Activated T-cell treated with anti-CD3 and anti-CD28 coated beads, Interleukin-2, amount 50 U/mL, for 24 hours (primary cell): ENCODE measurements around the gene MFNG.

Source experiments
- DNase-seq: peaks from one replicate; pipeline ENCODE4 v3.0.0-alpha.2; 2020
- H3K27ac Mint-ChIP-seq: 2 replicates; pipeline ENCODE4 v1.8.0; 2020; ENCODE audit warnings: mild to moderate bottlenecking, mixed read lengths
- H3K27me3 Mint-ChIP-seq: 2 replicates; pipeline ENCODE4 v1.8.0; 2020; ENCODE audit warnings: mixed read lengths
- H3K36me3 Mint-ChIP-seq: 2 replicates; pipeline ENCODE4 v1.8.0; 2020; ENCODE audit warnings: low read depth, mixed read lengths
- H3K4me1 Mint-ChIP-seq: 2 replicates; pipeline ENCODE4 v1.8.0; 2020; ENCODE audit warnings: low read depth, mixed read lengths
- H3K4me3 Mint-ChIP-seq: 2 replicates; pipeline ENCODE4 v1.8.0; 2020; ENCODE audit warnings: mild to moderate bottlenecking, moderate library complexity, mixed read lengths
- H3K9me3 Mint-ChIP-seq: 2 replicates; pipeline ENCODE4 v1.8.0; 2020; ENCODE audit warnings: mixed read lengths

MFNG gene

DNA sequence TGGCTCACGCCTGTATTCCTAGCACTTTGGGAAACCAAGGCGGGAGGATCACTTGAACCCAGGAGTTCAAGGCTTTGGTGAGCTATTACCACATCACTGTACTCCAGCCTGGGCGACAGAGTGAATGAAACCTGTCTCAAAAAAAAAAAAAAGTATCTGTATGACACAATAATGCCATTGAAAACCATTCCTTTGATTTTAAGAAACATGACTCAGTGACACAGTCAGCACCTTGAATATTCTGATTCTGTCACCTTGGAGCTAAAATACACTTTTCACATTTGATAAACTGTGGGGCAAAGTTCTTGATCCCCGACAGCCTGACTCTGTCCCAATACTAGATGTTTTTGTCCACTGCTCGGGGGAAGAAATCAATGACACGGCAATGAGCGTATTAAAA is 42.2 kb downstream of the MFNG start:
- Mint-ChIP-seq H3K4me1 (peaks cover 16% of the 10 kb centered on the region), H3K4me3 (no peak overlapping the region), H3K27me3 (no peaks in the 10 kb centered on the region), H3K9me3 (peaks cover 3% of the 10 kb centered on the region), H3K36me3 (no peaks in the 10 kb centered on the region), H3K27ac (peak overlapping the region; percentile 7)
- no peak for DNase-seq

DNA sequence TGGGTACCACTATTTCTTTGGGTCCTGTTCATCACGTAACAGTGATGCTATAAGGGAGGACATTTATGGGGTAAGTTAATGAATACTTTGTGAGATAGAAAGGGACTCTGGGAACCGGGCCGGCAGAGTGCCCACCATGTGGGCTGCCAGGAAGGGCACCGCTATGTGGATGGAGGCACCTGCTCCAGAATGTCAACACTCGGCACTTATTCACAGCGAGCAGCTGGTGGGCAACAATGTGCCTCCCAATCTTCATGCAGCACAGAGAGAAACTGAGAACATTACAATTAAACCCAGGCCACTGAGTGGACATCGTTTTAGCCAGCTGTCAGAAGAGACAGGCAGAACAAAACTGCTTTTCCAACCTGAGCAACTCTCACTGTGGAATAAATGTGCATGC is 43.1 kb downstream of the MFNG start:
- H3K9me3 Mint-ChIP-seq: peaks cover 3% of the 10 kb centered on the region
- H3K4me1 Mint-ChIP-seq: peaks cover 16% of the 10 kb centered on the region
- H3K27me3 Mint-ChIP-seq: no peaks in the 10 kb centered on the region
- H3K27ac Mint-ChIP-seq: no peak overlapping the region
- H3K4me3 Mint-ChIP-seq: no peak overlapping the region
- DNase-seq: no peak
- H3K36me3 Mint-ChIP-seq: no peaks in the 10 kb centered on the region

- H3K4me3 Mint-ChIP-seq: no peak overlapping the region
- H3K9me3 Mint-ChIP-seq: peaks cover 3% of the 10 kb centered on the region
- H3K4me1 Mint-ChIP-seq: peaks cover 16% of the 10 kb centered on the region
- H3K27ac Mint-ChIP-seq: no peak overlapping the region
- no peak for DNase-seq
- no peaks in the 10 kb centered on the region for H3K27me3 Mint-ChIP-seq
- H3K36me3 Mint-ChIP-seq: no peaks in the 10 kb centered on the region
Measured at GRCh38 chr22:37442537-37442936, 43.6 kb downstream of the MFNG start.

- peaks cover 16% of the 10 kb centered on the region for H3K4me1 Mint-ChIP-seq
- H3K9me3 Mint-ChIP-seq: peaks cover 3% of the 10 kb centered on the region
- H3K27ac Mint-ChIP-seq: no peak overlapping the region
- DNase-seq: no peak
- H3K27me3 Mint-ChIP-seq: no peaks in the 10 kb centered on the region
- H3K36me3 Mint-ChIP-seq: no peaks in the 10 kb centered on the region
- no peak overlapping the region for H3K4me3 Mint-ChIP-seq
Measured at GRCh38 chr22:37442135-37442534, 44.0 kb downstream of the MFNG start.

GRCh38 chr22:37440875-37441274 is 45.3 kb downstream of the MFNG start:
- Mint-ChIP-seq H3K4me3 (no peak overlapping the region), H3K9me3 (peaks cover 3% of the 10 kb centered on the region), H3K4me1 (peaks cover 16% of the 10 kb centered on the region), H3K27me3 (no peaks in the 10 kb centered on the region), H3K27ac (no peak overlapping the region), H3K36me3 (no peaks in the 10 kb centered on the region)
- no peak for DNase-seq

DNA sequence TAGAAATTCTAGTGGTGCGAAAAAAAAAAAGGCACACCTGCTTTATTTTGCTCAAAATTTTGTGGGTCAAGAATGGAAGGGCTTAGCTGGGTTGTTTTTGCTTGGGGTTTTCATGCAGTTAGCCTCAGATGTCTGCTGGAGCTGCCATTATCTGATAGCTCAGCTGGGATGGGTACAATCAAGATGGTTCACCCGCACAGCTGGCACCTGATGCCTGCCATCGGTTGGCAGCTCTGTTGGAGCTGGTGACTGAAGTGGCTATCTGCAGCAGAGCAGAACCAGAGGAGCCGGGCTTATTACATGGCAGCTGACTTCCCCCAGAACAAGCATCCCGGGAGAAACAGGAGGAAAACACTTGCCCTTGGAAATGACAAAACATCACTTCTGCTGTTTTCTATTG is 46.8 kb downstream of the MFNG start:
- Mint-ChIP-seq H3K36me3 (no peaks in the 10 kb centered on the region), H3K9me3 (peaks cover 3% of the 10 kb centered on the region), H3K27me3 (peaks cover 5% of the 10 kb centered on the region), H3K4me3 (no peak overlapping the region), H3K27ac (no peak overlapping the region), H3K4me1 (peaks cover 14% of the 10 kb centered on the region)
- no peak for DNase-seq

GRCh38 chr22:37435970-37436603 is 50.1 kb downstream of the MFNG start:
- Mint-ChIP-seq H3K9me3 (peaks cover 4% of the 10 kb centered on the region), H3K36me3 (peaks cover 1% of the 10 kb centered on the region), H3K27me3 (peaks cover 17% of the 10 kb centered on the region), H3K4me3 (no peak overlapping the region), H3K27ac (no peak overlapping the region), H3K4me1 (peaks cover 20% of the 10 kb centered on the region)
- DNase-seq: no peak

DNA sequence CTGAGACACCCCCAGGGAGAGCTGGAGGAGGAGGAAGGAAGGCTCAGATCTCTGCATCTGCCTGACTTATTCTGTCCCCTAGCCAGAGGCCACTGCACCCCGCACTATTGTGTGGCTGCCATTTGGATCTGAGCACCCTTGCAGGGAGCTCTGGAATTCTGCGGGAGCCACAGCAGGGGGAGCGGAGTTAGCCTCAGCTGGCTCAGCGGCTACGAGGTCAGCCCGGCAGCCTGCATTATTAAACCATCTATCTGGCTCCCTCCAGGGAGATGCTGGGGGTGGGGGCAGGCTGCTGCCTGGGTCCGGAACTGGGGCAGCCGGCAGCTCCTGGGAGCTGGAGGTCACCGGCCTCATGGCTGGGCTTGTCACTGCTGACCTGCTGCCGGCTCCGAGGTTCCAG is 52.4 kb downstream of the MFNG start:
- Mint-ChIP-seq H3K4me3 (no peak overlapping the region), H3K27me3 (peaks cover 37% of the 10 kb centered on the region), H3K27ac (no peak overlapping the region), H3K36me3 (peaks cover 1% of the 10 kb centered on the region), H3K4me1 (peaks cover 29% of the 10 kb centered on the region), H3K9me3 (peaks cover 4% of the 10 kb centered on the region)
- DNase-seq: no peak

GRCh38 chr22:37432708-37433054 is 53.5 kb downstream of the MFNG start:
- Mint-ChIP-seq H3K27ac (peak overlapping the region; percentile 44), H3K36me3 (peaks cover 1% of the 10 kb centered on the region), H3K9me3 (peaks cover 4% of the 10 kb centered on the region), H3K4me1 (peaks cover 33% of the 10 kb centered on the region), H3K27me3 (peaks cover 48% of the 10 kb centered on the region), H3K4me3 (no peak overlapping the region)
- no peak for DNase-seq

- H3K4me1 Mint-ChIP-seq: peaks cover 33% of the 10 kb centered on the region
- no peak overlapping the region for H3K4me3 Mint-ChIP-seq
- DNase-seq: peak; percentile 59
- H3K36me3 Mint-ChIP-seq: peaks cover 1% of the 10 kb centered on the region
- peaks cover 49% of the 10 kb centered on the region for H3K27me3 Mint-ChIP-seq
- peak overlapping the region; percentile 83 for H3K27ac Mint-ChIP-seq
- peaks cover 4% of the 10 kb centered on the region for H3K9me3 Mint-ChIP-seq
Measured at GRCh38 chr22:37431801-37432707, 54.1 kb downstream of the MFNG start.

GRCh38 chr22:37431366-37431765 is 54.8 kb downstream of the MFNG start:
- H3K9me3 Mint-ChIP-seq: peaks cover 4% of the 10 kb centered on the region
- peaks cover 56% of the 10 kb centered on the region for H3K27me3 Mint-ChIP-seq
- peaks cover 1% of the 10 kb centered on the region for H3K36me3 Mint-ChIP-seq
- no peak overlapping the region for H3K27ac Mint-ChIP-seq
- no peak for DNase-seq
- H3K4me3 Mint-ChIP-seq: no peak overlapping the region
- H3K4me1 Mint-ChIP-seq: peaks cover 39% of the 10 kb centered on the region

DNA sequence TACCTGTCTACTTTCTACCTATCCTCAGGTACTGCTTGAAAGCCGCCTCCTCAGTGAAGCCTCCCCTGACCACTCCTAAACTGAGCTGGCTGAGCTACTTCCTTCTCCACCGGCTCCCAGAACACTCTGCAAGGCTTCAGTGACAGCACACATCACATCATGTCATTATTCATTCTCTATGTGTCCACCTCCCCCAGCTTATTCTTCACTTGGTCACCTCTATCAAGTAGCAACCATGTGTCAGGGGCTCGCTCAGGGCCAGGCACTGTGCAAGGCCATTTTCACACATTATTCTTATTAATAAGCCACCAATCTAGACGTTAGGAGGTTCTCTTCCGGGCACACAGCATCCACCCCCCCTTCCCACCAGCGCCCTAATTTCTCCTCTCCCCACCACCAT is 55.2 kb downstream of the MFNG start:
- peaks cover 60% of the 10 kb centered on the region for H3K27me3 Mint-ChIP-seq
- DNase-seq: no peak
- H3K4me3 Mint-ChIP-seq: no peak overlapping the region
- H3K9me3 Mint-ChIP-seq: peaks cover 4% of the 10 kb centered on the region
- H3K27ac Mint-ChIP-seq: no peak overlapping the region
- peaks cover 41% of the 10 kb centered on the region for H3K4me1 Mint-ChIP-seq
- H3K36me3 Mint-ChIP-seq: peaks cover 1% of the 10 kb centered on the region

DNA sequence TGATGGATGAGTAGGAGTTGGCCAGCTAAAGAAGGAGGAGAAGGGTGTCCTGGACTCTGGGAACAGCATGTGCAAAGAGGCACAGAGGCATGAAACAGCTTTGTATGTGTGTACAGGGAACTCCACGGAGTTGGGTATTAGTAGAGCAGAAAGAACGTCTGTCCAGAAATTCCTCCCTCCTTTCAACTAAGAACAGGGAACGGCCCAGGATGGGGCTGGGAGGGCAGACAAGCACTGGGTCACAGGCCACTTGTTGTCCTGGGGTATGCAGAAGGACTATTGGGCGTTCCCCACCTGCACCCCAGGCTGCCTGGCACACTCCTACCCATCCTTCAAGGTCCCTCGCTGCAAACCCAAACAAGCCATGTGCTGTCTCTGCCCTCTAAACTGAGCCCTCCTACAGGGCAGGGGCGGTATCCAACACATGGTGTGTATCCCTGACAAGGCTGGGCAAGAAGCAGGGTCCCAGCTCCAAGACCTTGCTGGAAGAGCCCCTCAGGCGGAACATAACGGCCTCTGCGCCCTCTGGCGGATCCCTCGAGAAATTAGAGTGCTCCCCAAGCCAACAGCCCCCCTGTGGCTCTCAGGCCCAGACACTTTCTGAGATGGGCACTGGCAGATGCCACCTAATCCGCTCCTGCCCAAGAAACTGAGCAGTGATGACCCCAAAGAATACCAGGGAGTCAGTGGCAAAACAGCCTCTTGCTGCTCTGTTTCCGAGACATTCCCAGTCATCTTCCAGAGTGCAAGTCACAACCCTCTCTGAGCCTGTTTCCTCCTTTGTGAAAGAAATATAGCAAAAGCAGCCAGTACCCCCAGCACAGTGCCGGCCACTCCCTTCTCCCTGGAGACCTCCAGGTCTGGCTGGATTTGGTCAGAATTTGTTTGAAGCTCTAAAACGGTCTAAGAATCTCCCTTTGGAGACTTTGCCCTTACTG is 57.3 kb downstream of the MFNG start:
- Mint-ChIP-seq H3K4me1 (peaks cover 43% of the 10 kb centered on the region), H3K27me3 (peaks cover 67% of the 10 kb centered on the region), H3K9me3 (peaks cover 4% of the 10 kb centered on the region), H3K36me3 (peaks cover 1% of the 10 kb centered on the region), H3K27ac (no peak overlapping the region), H3K4me3 (no peak overlapping the region)
- DNase-seq: peak; percentile 76
